Activated CD4-positive, alpha-beta T cell treated with anti-CD3 and anti-CD28 coated beads, Interleukin-2, amount 50 U/mL, for 1 hour (primary cell): Measurements from ENCODE around the gene CDKN2A.
A peak's percentile ranks its signal among the peaks of the same experiment; 100 is the strongest.
"Not testable (repeated sequence)": the region's sequence is repeated elsewhere in the genome, so short reads cannot be mapped to it uniquely, and the experiment has no call there.

Experiments
- DNase-seq: peaks from one replicate; pipeline ENCODE4 v3.0.0-alpha.2; 2020

The CDKN2A gene

GRCh38 chr9:21976334-21976875 lies 17.8 kb downstream of the CDKN2A start:
- DNase-seq, result no peak

- DNase-seq, result no peak
These were observed 19.3 kb downstream of the CDKN2A start for GRCh38 chr9:21974722-21975409.

GRCh38 chr9:21974343-21974721 lies 19.9 kb downstream of the CDKN2A start:
- no peak for DNase-seq

- DNase-seq, result no peak
These were observed 21.8 kb downstream of the CDKN2A start for GRCh38 chr9:21972361-21972760.

- DNase-seq, result no peak
These were observed 23.2 kb downstream of the CDKN2A start for GRCh38 chr9:21970800-21971640.

- DNase-seq, result no peak
These were observed 24.0 kb downstream of the CDKN2A start for GRCh38 chr9:21969951-21970799.

GRCh38 chr9:21969011-21969940 lies 24.9 kb downstream of the CDKN2A start:
- DNase-seq, result no peak

- DNase-seq, result no peak
These were observed 25.7 kb downstream of the CDKN2A start for GRCh38 chr9:21968331-21969010.

- DNase-seq, result no peak
These were observed 26.5 kb downstream of the CDKN2A start for GRCh38 chr9:21967702-21968101.

- DNase-seq, result no peak
These were observed 27.0 kb downstream of the CDKN2A start for GRCh38 chr9:21967169-21967568.

GRCh38 chr9:21966140-21966851 lies 27.9 kb downstream of the CDKN2A start:
- DNase-seq, result no peak

- peak; percentile 33 for DNase-seq
These were observed 28.7 kb downstream of the CDKN2A start for GRCh38 chr9:21965401-21965951.

GRCh38 chr9:21964925-21965385 lies 29.2 kb downstream of the CDKN2A start:
- DNase-seq, result peak; percentile 59

GRCh38 chr9:21961569-21961968 lies 32.6 kb downstream of the CDKN2A start:
- DNase-seq, result no peak

GRCh38 chr9:21959268-21959667 lies 34.9 kb downstream of the CDKN2A start:
- not testable (repeated sequence) for DNase-seq

GRCh38 chr9:21958833-21959232 lies 35.4 kb downstream of the CDKN2A start:
- no peak for DNase-seq

GRCh38 chr9:21945606-21946005 lies 48.6 kb downstream of the CDKN2A start:
- no peak for DNase-seq

- DNase-seq, result no peak
These were observed 50.7 kb downstream of the CDKN2A start for GRCh38 chr9:21943464-21943863.

- DNase-seq, result no peak
These were observed 52.7 kb downstream of the CDKN2A start for GRCh38 chr9:21941337-21941995.

GRCh38 chr9:21936161-21936560 lies 58.0 kb downstream of the CDKN2A start:
- DNase-seq, result no peak
